Measurements from ENCODE around the gene CYTH1.

The CYTH1 gene

GRCh38 chr17:78723001-78723796 lies 58.9 kb downstream of the CYTH1 start:
- FAIRE-seq: no peak
- TF ChIP-seq CTCF (IDR thresholded peaks at IDR 0.05; ENCODE audit: insufficient read depth, missing control alignments): no peak
- no peak for DNase-seq (ENCODE audit: insufficient read length, low spot score)

GRCh38 chr17:78722246-78722761 lies 59.8 kb downstream of the CYTH1 start:
- FAIRE-seq: no peak
- no peak for DNase-seq (ENCODE audit: insufficient read length, low spot score)
- TF ChIP-seq CTCF (IDR thresholded peaks at IDR 0.05; ENCODE audit: insufficient read depth, missing control alignments): no peak

GRCh38 chr17:78719630-78720298 lies 62.3 kb downstream of the CYTH1 start:
- no peak for FAIRE-seq
- DNase-seq (ENCODE audit: insufficient read length, low spot score): no peak
- TF ChIP-seq CTCF (IDR thresholded peaks at IDR 0.05; ENCODE audit: insufficient read depth, missing control alignments): no peak

GRCh38 chr17:78718575-78719208 lies 63.4 kb downstream of the CYTH1 start:
- TF ChIP-seq CTCF (IDR thresholded peaks at IDR 0.05; ENCODE audit: insufficient read depth, missing control alignments): no peak
- no peak for FAIRE-seq
- DNase-seq (ENCODE audit: insufficient read length, low spot score): no peak

- no peak for FAIRE-seq
These were observed 64.6 kb downstream of the CYTH1 start for GRCh38 chr17:78717431-78717980.

GRCh38 chr17:78716814-78717393 lies 65.2 kb downstream of the CYTH1 start:
- TF ChIP-seq CTCF (IDR thresholded peaks at IDR 0.05; ENCODE audit: insufficient read depth, missing control alignments): no peak
- DNase-seq (ENCODE audit: insufficient read length, low spot score) (peak; percentile 46), FAIRE-seq (no peak)

More at GRCh38 chr17:78717431-78717980, 64.6 kb downstream of the CYTH1 start:
- TF ChIP-seq CTCF (IDR thresholded peaks at IDR 0.05; ENCODE audit: insufficient read depth, missing control alignments): no peak
- no peak for DNase-seq (ENCODE audit: insufficient read length, low spot score)

Data from D721Med (cell line).